Ectodermal cell (in vitro differentiated cells): Measurements from ENCODE around the gene MTG2.

Source experiments
- H3K27ac ChIP-seq: 2 replicates; pipeline ENCODE4 v1.7.0; 2013; ENCODE audit warnings: mild to moderate bottlenecking, low read depth, low read length; ENCODE audit not compliant: insufficient read depth, poor library complexity, severe bottlenecking
- H3K27me3 ChIP-seq: 2 replicates; pipeline ENCODE4 v1.7.0; 2013; ENCODE audit warnings: mild to moderate bottlenecking, low read length; ENCODE audit not compliant: insufficient read depth, control insufficient read depth, poor library complexity, severe bottlenecking
- H3K36me3 ChIP-seq: one replicate; pipeline ENCODE4 v1.7.0; 2013; ENCODE audit warnings: low read length; ENCODE audit not compliant: control insufficient read depth, insufficient read depth
- H3K4me1 ChIP-seq: one replicate; pipeline ENCODE4 v1.7.0; 2013; ENCODE audit warnings: low read length; ENCODE audit not compliant: control insufficient read depth, insufficient read depth
- H3K4me3 ChIP-seq: 2 replicates; pipeline ENCODE4 v1.7.0; 2013; ENCODE audit warnings: low read depth, low read length, control low read depth; ENCODE audit not compliant: insufficient read depth
- H3K9me3 ChIP-seq: 2 replicates; pipeline ENCODE4 v1.7.0; 2013; ENCODE audit warnings: mild to moderate bottlenecking, low read length, moderate library complexity; ENCODE audit not compliant: control insufficient read depth
- WGBS, 2 experiments: methylation state at CpG; one replicate each; pipeline ENCODE4 v1.1.7; 2013; ENCODE audit warnings: missing lambda C conversion rate in 2 of 2; 5-methylcytosine and 5-hydroxymethylcytosine counted together

Gene MTG2

GRCh38 chr20:62183426-62184142 lies 756 bp downstream of the MTG2 start:
- Histone ChIP-seq H3K27ac (peak overlapping the region; percentile 87), H3K4me1 (no peaks in the 10 kb centered on the region), H3K9me3 (no peaks in the 10 kb centered on the region), H3K4me3 (peak overlapping the region; percentile 99), H3K27me3 (no peaks in the 10 kb centered on the region), H3K36me3 (no peaks in the 10 kb centered on the region)
- WGBS, 2 experiments: 32 to 33% methylated on average over 24 to 25 of the region's 25 CpGs

- Histone ChIP-seq H3K9me3 (no peaks in the 10 kb centered on the region), H3K27ac (no peak overlapping the region), H3K36me3 (no peaks in the 10 kb centered on the region), H3K4me3 (no peak overlapping the region), H3K27me3 (no peaks in the 10 kb centered on the region), H3K4me1 (no peaks in the 10 kb centered on the region)
- 92% methylated on average over 3 of the region's 3 CpGs for WGBS, 2 experiments
These were observed 3.2 kb downstream of the MTG2 start for GRCh38 chr20:62186096-62186426.

- Histone ChIP-seq H3K27ac (no peak overlapping the region), H3K4me1 (no peaks in the 10 kb centered on the region)
- WGBS, 2 experiments: 94% methylated on average over 11 to 13 of the region's 13 CpGs
These were observed 4.3 kb downstream of the MTG2 start for GRCh38 chr20:62186887-62187866.

GRCh38 chr20:62190639-62191411 lies 8.0 kb downstream of the MTG2 start:
- Histone ChIP-seq H3K27me3 (no peaks in the 10 kb centered on the region), H3K9me3 (no peaks in the 10 kb centered on the region), H3K4me1 (no peaks in the 10 kb centered on the region), H3K4me3 (no peak overlapping the region), H3K27ac (no peak overlapping the region), H3K36me3 (no peaks in the 10 kb centered on the region)
- 91 to 92% methylated on average over 24 to 25 of the region's 25 CpGs for WGBS, 2 experiments

More at GRCh38 chr20:62186887-62187866, 4.3 kb downstream of the MTG2 start:
- Histone ChIP-seq H3K27me3 (no peaks in the 10 kb centered on the region), H3K9me3 (no peaks in the 10 kb centered on the region), H3K4me3 (no peak overlapping the region), H3K36me3 (no peaks in the 10 kb centered on the region)

GRCh38 chr20:62191781-62192559 lies 9.1 kb downstream of the MTG2 start:
- H3K9me3 ChIP-seq: no peaks in the 10 kb centered on the region
- H3K27me3 ChIP-seq: no peaks in the 10 kb centered on the region
- WGBS, 2 experiments: 95% methylated on average over 14 of the region's 14 CpGs
- H3K4me1 ChIP-seq: no peaks in the 10 kb centered on the region
- no peaks in the 10 kb centered on the region for H3K36me3 ChIP-seq
- H3K27ac ChIP-seq: no peak overlapping the region
- no peak overlapping the region for H3K4me3 ChIP-seq

- no peak overlapping the region for H3K27ac ChIP-seq
- H3K9me3 ChIP-seq: no peaks in the 10 kb centered on the region
- H3K4me1 ChIP-seq: no peaks in the 10 kb centered on the region
- H3K27me3 ChIP-seq: no peaks in the 10 kb centered on the region
- no peak overlapping the region for H3K4me3 ChIP-seq
- 95 to 96% methylated on average over 9 to 10 of the region's 10 CpGs for whole genome bisulfite sequencing, 2 experiments
- H3K36me3 ChIP-seq: no peaks in the 10 kb centered on the region
These were observed 9.8 kb downstream of the MTG2 start for GRCh38 chr20:62192635-62193034.

GRCh38 chr20:62193079-62194025 lies 10.5 kb downstream of the MTG2 start:
- H3K4me1 ChIP-seq: no peaks in the 10 kb centered on the region
- WGBS, 2 experiments: 93 to 94% methylated on average over 29 of the region's 29 CpGs
- H3K36me3 ChIP-seq: peaks cover 3% of the 10 kb centered on the region
- no peak overlapping the region for H3K27ac ChIP-seq
- no peaks in the 10 kb centered on the region for H3K9me3 ChIP-seq
- H3K27me3 ChIP-seq: no peaks in the 10 kb centered on the region
- H3K4me3 ChIP-seq: no peak overlapping the region

- H3K36me3 ChIP-seq: peaks cover 13% of the 10 kb centered on the region
- H3K4me1 ChIP-seq: no peaks in the 10 kb centered on the region
- H3K27me3 ChIP-seq: no peaks in the 10 kb centered on the region
- 79 to 84% methylated on average over 8 of the region's 8 CpGs for WGBS, 2 experiments
- no peak overlapping the region for H3K27ac ChIP-seq
- no peaks in the 10 kb centered on the region for H3K9me3 ChIP-seq
- H3K4me3 ChIP-seq: no peak overlapping the region
These were observed 12.2 kb downstream of the MTG2 start for GRCh38 chr20:62195075-62195405.

GRCh38 chr20:62195736-62196135 lies 12.9 kb downstream of the MTG2 start:
- no peaks in the 10 kb centered on the region for H3K4me1 ChIP-seq
- 95 to 96% methylated on average over 10 of the region's 10 CpGs for WGBS, 2 experiments
- H3K36me3 ChIP-seq: peaks cover 13% of the 10 kb centered on the region

More at GRCh38 chr20:62195736-62196135, 12.9 kb downstream of the MTG2 start:
- Histone ChIP-seq H3K4me3 (no peak overlapping the region), H3K9me3 (no peaks in the 10 kb centered on the region), H3K27ac (no peak overlapping the region), H3K27me3 (no peaks in the 10 kb centered on the region)
